ENCODE results near the gene MSMP. TPM values are rescaled to one million over a fixed set of nuclear protein-coding genes. Genes with fewer than 3 reads are reported as not detected.

MSMP gene
- total and polyA plus RNA-seq, 2 donors (not counting 1 experiment from before 2014, with no cell fraction given), result not detected

DNA sequence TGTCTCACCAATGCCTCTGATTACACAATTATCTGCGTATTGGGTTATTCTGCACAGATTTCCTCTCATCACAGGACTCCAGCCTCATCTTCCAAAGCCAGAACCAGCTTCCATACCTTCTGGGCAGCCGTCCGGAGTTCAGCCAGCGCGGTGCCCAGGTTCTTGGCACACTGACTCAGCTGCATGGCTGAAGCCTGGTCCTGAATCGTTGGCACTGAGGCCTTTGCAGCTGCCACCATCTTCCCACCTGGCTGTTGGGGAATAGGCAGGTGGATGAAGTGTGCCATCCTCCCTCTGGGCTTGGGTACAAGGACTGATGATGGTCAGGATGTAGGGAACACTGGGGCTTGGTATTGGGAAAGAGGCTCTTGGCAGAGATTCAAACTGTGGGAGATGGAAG, 40.0 kb downstream of the MSMP start:
- H3K4me1 ChIP-seq (ENCODE audit: control insufficient read depth, extremely low read depth, insufficient read depth, low read length), result no peaks in the 10 kb centered on the region

DNA sequence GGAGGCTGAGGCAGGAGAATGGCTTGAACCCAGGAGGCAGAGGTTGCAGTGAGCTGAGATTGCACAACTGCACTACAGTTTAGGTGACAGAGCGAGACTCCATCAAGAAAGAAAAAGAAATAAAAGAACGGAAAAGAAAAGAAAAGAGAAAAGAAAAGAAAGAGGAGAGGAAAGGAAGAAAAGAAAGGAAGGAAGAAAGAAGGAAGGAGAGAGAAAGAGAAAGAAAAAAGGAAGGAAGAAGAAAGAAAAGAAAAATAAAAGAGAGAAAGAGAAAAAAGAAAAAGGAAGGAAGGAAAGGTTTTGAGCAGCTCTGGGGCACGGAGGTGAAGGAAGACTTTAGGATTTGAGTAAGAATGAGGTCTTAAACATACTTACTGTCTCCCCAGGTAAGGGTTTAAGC, 40.5 kb downstream of the MSMP start:
- Histone ChIP-seq H3K4me2 (ENCODE audit: extremely low read depth, insufficient read depth, low read length) (no peak overlapping the region), H3K27ac (ENCODE audit: insufficient read depth, low read length) (no peak overlapping the region), H3K4me1 (ENCODE audit: control insufficient read depth, extremely low read depth, insufficient read depth, low read length) (no peaks in the 10 kb centered on the region), H3K36me3 (ENCODE audit: control insufficient read depth, insufficient read depth, low read length) (peaks cover 61% of the 10 kb centered on the region), H3K4me3 (replicated peaks in 1 of 4; ENCODE audit: control extremely low read depth in 1 of 4, insufficient read depth in 1 of 4, low read depth in 3 of 4, low read length in 4 of 4) (no peak overlapping the region), H3K79me2 (ENCODE audit: control insufficient read depth, insufficient read depth, low read length) (peaks cover 2% of the 10 kb centered on the region), H3K9me3 (ENCODE audit: control insufficient read depth, insufficient read depth, low read depth, low read length) (no peaks in the 10 kb centered on the region), H2AFZ (ENCODE audit: low read length) (no peak overlapping the region), H4K20me1 (ENCODE audit: control insufficient read depth, extremely low read depth, insufficient read depth, low read length) (no peaks in the 10 kb centered on the region), H3K27me3 (ENCODE audit: control insufficient read depth, insufficient read depth, low read length) (no peaks in the 10 kb centered on the region), H3K9ac (ENCODE audit: insufficient read depth, low read length) (no peak overlapping the region)
- no peak for TF ChIP-seq EZH2 (IDR thresholded peaks at IDR 0.05; ENCODE audit: low read length, missing control alignments)
- TF ChIP-seq, protein P1, sequence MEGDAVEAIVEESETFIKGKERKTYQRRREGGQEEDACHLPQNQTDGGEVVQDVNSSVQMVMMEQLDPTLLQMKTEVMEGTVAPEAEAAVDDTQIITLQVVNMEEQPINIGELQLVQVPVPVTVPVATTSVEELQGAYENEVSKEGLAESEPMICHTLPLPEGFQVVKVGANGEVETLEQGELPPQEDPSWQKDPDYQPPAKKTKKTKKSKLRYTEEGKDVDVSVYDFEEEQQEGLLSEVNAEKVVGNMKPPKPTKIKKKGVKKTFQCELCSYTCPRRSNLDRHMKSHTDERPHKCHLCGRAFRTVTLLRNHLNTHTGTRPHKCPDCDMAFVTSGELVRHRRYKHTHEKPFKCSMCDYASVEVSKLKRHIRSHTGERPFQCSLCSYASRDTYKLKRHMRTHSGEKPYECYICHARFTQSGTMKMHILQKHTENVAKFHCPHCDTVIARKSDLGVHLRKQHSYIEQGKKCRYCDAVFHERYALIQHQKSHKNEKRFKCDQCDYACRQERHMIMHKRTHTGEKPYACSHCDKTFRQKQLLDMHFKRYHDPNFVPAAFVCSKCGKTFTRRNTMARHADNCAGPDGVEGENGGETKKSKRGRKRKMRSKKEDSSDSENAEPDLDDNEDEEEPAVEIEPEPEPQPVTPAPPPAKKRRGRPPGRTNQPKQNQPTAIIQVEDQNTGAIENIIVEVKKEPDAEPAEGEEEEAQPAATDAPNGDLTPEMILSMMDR (conservative IDR thresholded peaks at IDR 0.05 in 1 of 2, IDR thresholded peaks at IDR 0.05 in 1 of 2; ENCODE audit: low read depth in 1 of 2, low read length in 2 of 2), result no peak
- DNase-seq (ENCODE audit: low read depth in 2 of 2), result no peak

More for the DNA sequence above, 40.0 kb downstream of the MSMP start:
- Histone ChIP-seq H3K4me2 (ENCODE audit: extremely low read depth, insufficient read depth, low read length) (no peak overlapping the region), H3K4me3 (replicated peaks in 1 of 4; ENCODE audit: control extremely low read depth in 1 of 4, insufficient read depth in 1 of 4, low read depth in 3 of 4, low read length in 4 of 4) (no peak overlapping the region), H3K27me3 (ENCODE audit: control insufficient read depth, insufficient read depth, low read length) (no peaks in the 10 kb centered on the region), H3K9me3 (ENCODE audit: control insufficient read depth, insufficient read depth, low read depth, low read length) (no peaks in the 10 kb centered on the region), H4K20me1 (ENCODE audit: control insufficient read depth, extremely low read depth, insufficient read depth, low read length) (no peaks in the 10 kb centered on the region), H2AFZ (ENCODE audit: low read length) (no peak overlapping the region), H3K27ac (ENCODE audit: insufficient read depth, low read length) (no peak overlapping the region), H3K79me2 (ENCODE audit: control insufficient read depth, insufficient read depth, low read length) (peaks cover 2% of the 10 kb centered on the region), H3K36me3 (ENCODE audit: control insufficient read depth, insufficient read depth, low read length) (peaks cover 64% of the 10 kb centered on the region), H3K9ac (ENCODE audit: insufficient read depth, low read length) (no peak overlapping the region)
- TF ChIP-seq EZH2 (IDR thresholded peaks at IDR 0.05; ENCODE audit: low read length, missing control alignments), result no peak
- TF ChIP-seq, protein P1 (conservative IDR thresholded peaks at IDR 0.05 in 1 of 2, IDR thresholded peaks at IDR 0.05 in 1 of 2; ENCODE audit: low read depth in 1 of 2, low read length in 2 of 2), result no peak
- no peak for DNase-seq (ENCODE audit: low read depth in 2 of 2)

DNA sequence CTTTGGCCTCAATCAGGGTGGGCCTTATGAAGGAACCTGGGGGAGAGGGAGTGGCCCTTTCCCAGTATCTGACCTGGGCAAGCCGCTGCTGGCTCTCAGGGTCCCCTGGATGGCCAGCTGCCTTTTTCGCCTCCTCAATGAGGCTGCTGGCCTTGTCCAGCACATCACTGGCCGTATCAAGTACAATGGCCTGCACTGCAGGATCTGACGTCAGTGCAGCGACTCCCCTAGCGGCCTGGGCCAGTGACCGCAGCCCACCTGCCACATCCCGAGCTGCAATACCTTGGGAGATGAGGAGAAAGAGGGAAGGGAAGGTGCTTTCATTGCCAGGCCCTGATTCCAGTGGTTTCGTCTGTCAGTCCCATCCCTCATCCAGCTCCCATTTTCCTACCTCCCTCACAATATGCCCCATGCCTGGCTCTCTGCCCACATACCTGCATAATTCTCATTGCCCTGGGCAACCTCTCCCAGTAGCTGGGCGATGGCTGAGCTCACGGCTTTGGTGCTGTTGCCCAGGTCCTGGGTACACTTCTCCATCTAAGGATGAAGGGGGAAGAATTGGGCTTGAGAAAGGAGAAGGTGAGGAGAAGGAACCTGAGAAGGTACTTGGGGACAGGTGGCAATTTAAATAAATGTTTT, 41.2 kb downstream of the MSMP start:
- Histone ChIP-seq H3K36me3 (ENCODE audit: control insufficient read depth, insufficient read depth, low read length) (peaks cover 61% of the 10 kb centered on the region), H3K27me3 (ENCODE audit: control insufficient read depth, insufficient read depth, low read length) (no peaks in the 10 kb centered on the region), H3K4me3 (replicated peaks in 1 of 4; ENCODE audit: control extremely low read depth in 1 of 4, insufficient read depth in 1 of 4, low read depth in 3 of 4, low read length in 4 of 4) (no peak overlapping the region), H3K4me1 (ENCODE audit: control insufficient read depth, extremely low read depth, insufficient read depth, low read length) (no peaks in the 10 kb centered on the region), H3K27ac (ENCODE audit: insufficient read depth, low read length) (no peak overlapping the region), H3K79me2 (ENCODE audit: control insufficient read depth, insufficient read depth, low read length) (peaks cover 2% of the 10 kb centered on the region), H3K9me3 (ENCODE audit: control insufficient read depth, insufficient read depth, low read depth, low read length) (no peaks in the 10 kb centered on the region), H3K9ac (ENCODE audit: insufficient read depth, low read length) (no peak overlapping the region), H4K20me1 (ENCODE audit: control insufficient read depth, extremely low read depth, insufficient read depth, low read length) (no peaks in the 10 kb centered on the region), H3K4me2 (ENCODE audit: extremely low read depth, insufficient read depth, low read length) (no peak overlapping the region), H2AFZ (ENCODE audit: low read length) (no peak overlapping the region)
- DNase-seq (ENCODE audit: low read depth in 2 of 2), result no peak
- TF ChIP-seq, protein P1 (conservative IDR thresholded peaks at IDR 0.05 in 1 of 2, IDR thresholded peaks at IDR 0.05 in 1 of 2; ENCODE audit: low read depth in 1 of 2, low read length in 2 of 2), result no peak
- no peak for TF ChIP-seq EZH2 (IDR thresholded peaks at IDR 0.05; ENCODE audit: low read length, missing control alignments)
